CD8-positive, alpha-beta memory T cell (primary cell): ENCODE results near the gene TIFAB. TPM values are rescaled to one million over a fixed set of nuclear protein-coding genes. Genes with fewer than 3 reads are reported as not detected.

ENCODE experiments used
- polyA plus RNA-seq: library from polyadenylated mRNA; unstranded; fragments of 300-500 nt; fragmentation: Illumina TruSeq; gene quantifications from one replicate; pipeline ENCODE4 v1.2.3, GENCODE V29; 2021
- total RNA-seq, 2 experiments: library from RNA; stranded (reverse); gene quantifications; one replicate each; pipeline ENCODE4 v1.2.3, GENCODE V29; 2021

Gene TIFAB
- total and polyA plus RNA-seq, 3 experiments from 2014 or later, result not detected

Other genes with a start within 250 kb of the TIFAB start
- 100 to 1,000 TPM; 199 to 202 TPM for gene MACROH2A1, start 53.1 kb downstream of the TIFAB start, total RNA-seq
- gene MACROH2A1, start 53.1 kb downstream of the TIFAB start, polyA plus RNA-seq, result 112 TPM
- not detected for gene DCANP1, start 5.0 kb downstream of the TIFAB start, total RNA-seq
- gene DCANP1, start 5.0 kb downstream of the TIFAB start, polyA plus RNA-seq, result not detected
- not detected for gene NEUROG1, start 83.6 kb upstream of the TIFAB start, total RNA-seq
- not detected for gene NEUROG1, start 83.6 kb upstream of the TIFAB start, polyA plus RNA-seq
- not detected for gene CXCL14, start 126.6 kb upstream of the TIFAB start, total RNA-seq
- gene CXCL14, start 126.6 kb upstream of the TIFAB start, polyA plus RNA-seq, result not detected